ENCODE measurements around the gene KLHL25. TPM values are rescaled to one million over a fixed set of nuclear protein-coding genes. Genes with fewer than 3 reads are reported as not detected.

The KLHL25 gene
- total RNA-seq, 1 experiment from 2014 or later = 18.4 TPM

- H2BK5ac ChIP-seq (ENCODE audit: insufficient read length, low read length) = no peak overlapping the region
- H3K23ac ChIP-seq (ENCODE audit: insufficient read length, low read depth, low read length) = no peak overlapping the region
- H4K5ac ChIP-seq (ENCODE audit: insufficient read length, low read depth, low read length) = no peak overlapping the region
- no peak overlapping the region for H4K91ac ChIP-seq (ENCODE audit: insufficient read length, low read depth, low read length)
- no peak overlapping the region for H2BK12ac ChIP-seq (ENCODE audit: insufficient read length, low read depth, low read length)
- Mint-ChIP-seq H3K27me3 (ENCODE audit: low read depth) (no peaks in the 10 kb centered on the region), H3K27ac (no peak overlapping the region), H3K36me3 (ENCODE audit: insufficient read depth in 1 of 3, low read depth in 3 of 3) (no peaks in the 10 kb centered on the region), H3K9me3 (no peaks in the 10 kb centered on the region), H3K4me3 (no peak overlapping the region), H3K4me1 (peaks cover 2 to 6% of the 10 kb centered on the region in 2 experiments; a peak in 3 of 4 replicates)
- no peak overlapping the region for H3T11ph ChIP-seq (ENCODE audit: low read length)
- H2BK20ac ChIP-seq (ENCODE audit: low read depth, low read length, poor library complexity, severe bottlenecking) = no peak overlapping the region
- no peak overlapping the region for H4K8ac ChIP-seq (replicated peaks; ENCODE audit: insufficient read length, low read depth, low read length)
- H3K79me2 ChIP-seq (ENCODE audit: insufficient read depth, low read length) = no peaks in the 10 kb centered on the region
- H3K9ac ChIP-seq (ENCODE audit: extremely low read depth, insufficient read length, low read length) = no peak overlapping the region
- no peaks in the 10 kb centered on the region for H3K23me2 ChIP-seq (ENCODE audit: insufficient read length, low read depth, low read length, poor library complexity, severe bottlenecking)
- no peaks in the 10 kb centered on the region for H4K20me1 ChIP-seq (ENCODE audit: control insufficient read depth, insufficient read depth, insufficient read length)
- H2BK15ac ChIP-seq (ENCODE audit: low read depth, low read length) = no peak overlapping the region
- H3K27ac ChIP-seq (ENCODE audit: insufficient read length, low read depth, low read length) = no peak overlapping the region
- H3K27me3 ChIP-seq (ENCODE audit: insufficient read depth, low read length) = no peaks in the 10 kb centered on the region
- no peaks in the 10 kb centered on the region for H3K9me3 ChIP-seq (ENCODE audit: control insufficient read depth, low read depth, low read length)
- H3K56ac ChIP-seq (ENCODE audit: insufficient read length, low read depth, low read length) = no peak overlapping the region
- no peak overlapping the region for H3K18ac ChIP-seq (ENCODE audit: insufficient read length, low read depth, low read length)
- no peak overlapping the region for H3K14ac ChIP-seq (ENCODE audit: insufficient read depth, low read length)
- TF ChIP-seq CTCF (conservative IDR thresholded peaks at IDR 0.05) = no peak
- no peak overlapping the region for H3K4ac ChIP-seq (ENCODE audit: low read depth, low read length)
- no peaks in the 10 kb centered on the region; the same call in 1 of the 2 replicates for H3K4me1 ChIP-seq (ENCODE audit: insufficient read depth, low read length)
- no peaks in the 10 kb centered on the region for H3K79me1 ChIP-seq (ENCODE audit: insufficient read depth, low read depth, low read length, poor library complexity, severe bottlenecking)
- no peak overlapping the region for H3K4me2 ChIP-seq (ENCODE audit: insufficient read depth, insufficient read length, low read length)
- H2AK5ac ChIP-seq (ENCODE audit: insufficient read length, low read length) = no peak overlapping the region
- no peak for DNase-seq
- H2AFZ ChIP-seq (ENCODE audit: low read length) = no peak overlapping the region
- H2BK120ac ChIP-seq (ENCODE audit: low read depth, low read length, poor library complexity, severe bottlenecking) = no peak overlapping the region
- WGBS (ENCODE audit: extremely low coverage, insufficient read length, low lambda C conversion rate) = no CpG with 5 or more reads among the region's 7 CpGs
Observed at GRCh38 chr15:85826756-85827515, 32.2 kb upstream of the KLHL25 start.
